ENCODE measurements around the gene TEAD1.

The TEAD1 gene

GRCh38 chr11:12673924-12674570, at the start of gene TEAD1:
TEAD1 (plus strand) TSS chr11:12674421.
- no peak within 1 kb of the TSS for H3K27ac Mint-ChIP-seq
- peaks cover 4% of the 10 kb centered on the region for H3K4me1 Mint-ChIP-seq (ENCODE audit: low read depth)
- H3K9me3 Mint-ChIP-seq: no peaks in the 10 kb centered on the region
- no peaks in the 10 kb centered on the region for H3K36me3 Mint-ChIP-seq (ENCODE audit: low read depth)
- peak within 1 kb of the TSS; percentile 69 for H3K4me3 Mint-ChIP-seq
- intact Hi-C loops (cut with micrococcal nuclease): no loop called here
- peaks cover 62% of the 10 kb centered on the region for H3K27me3 Mint-ChIP-seq

- no peak overlapping the region for H3K27ac Mint-ChIP-seq
- no peaks in the 10 kb centered on the region for H3K36me3 Mint-ChIP-seq (ENCODE audit: low read depth)
- intact Hi-C loops (cut with micrococcal nuclease): no loop called here
- H3K4me3 Mint-ChIP-seq: no peak overlapping the region
- no peaks in the 10 kb centered on the region for H3K4me1 Mint-ChIP-seq (ENCODE audit: low read depth)
- peaks cover 23% of the 10 kb centered on the region for H3K9me3 Mint-ChIP-seq
- no peaks in the 10 kb centered on the region for H3K27me3 Mint-ChIP-seq
Measured at GRCh38 chr11:12624595-12624994, 49.6 kb upstream of the TEAD1 start.

GRCh38 chr11:12625438-12626071, 48.7 kb upstream of the TEAD1 start:
- Mint-ChIP-seq H3K4me3 (no peak overlapping the region), H3K9me3 (peaks cover 23% of the 10 kb centered on the region), H3K27ac (no peak overlapping the region), H3K27me3 (no peaks in the 10 kb centered on the region), H3K36me3 (ENCODE audit: low read depth) (no peaks in the 10 kb centered on the region), H3K4me1 (ENCODE audit: low read depth) (no peaks in the 10 kb centered on the region)
- intact Hi-C loops (cut with micrococcal nuclease): no loop called here

GRCh38 chr11:12626616-12627015, 47.6 kb upstream of the TEAD1 start:
- no peaks in the 10 kb centered on the region for H3K36me3 Mint-ChIP-seq (ENCODE audit: low read depth)
- no peaks in the 10 kb centered on the region for H3K4me1 Mint-ChIP-seq (ENCODE audit: low read depth)
- H3K4me3 Mint-ChIP-seq: no peak overlapping the region
- H3K27ac Mint-ChIP-seq: no peak overlapping the region
- intact Hi-C loops (cut with micrococcal nuclease): no loop called here
- no peaks in the 10 kb centered on the region for H3K27me3 Mint-ChIP-seq
- peaks cover 21% of the 10 kb centered on the region for H3K9me3 Mint-ChIP-seq

- H3K4me3 Mint-ChIP-seq: no peak overlapping the region
- no peak overlapping the region for H3K27ac Mint-ChIP-seq
- H3K9me3 Mint-ChIP-seq: peaks cover 12% of the 10 kb centered on the region
- intact Hi-C loops (cut with micrococcal nuclease): no loop called here
- no peaks in the 10 kb centered on the region for H3K36me3 Mint-ChIP-seq (ENCODE audit: low read depth)
- H3K4me1 Mint-ChIP-seq (ENCODE audit: low read depth): no peaks in the 10 kb centered on the region
- no peaks in the 10 kb centered on the region for H3K27me3 Mint-ChIP-seq
Measured at GRCh38 chr11:12628314-12628713, 45.9 kb upstream of the TEAD1 start.

- Mint-ChIP-seq H3K4me3 (no peak overlapping the region), H3K9me3 (no peaks in the 10 kb centered on the region), H3K27ac (no peak overlapping the region), H3K27me3 (no peaks in the 10 kb centered on the region), H3K4me1 (ENCODE audit: low read depth) (no peaks in the 10 kb centered on the region), H3K36me3 (ENCODE audit: low read depth) (no peaks in the 10 kb centered on the region)
- intact Hi-C loops (cut with micrococcal nuclease): no loop called here
Measured at GRCh38 chr11:12629601-12630313, 44.5 kb upstream of the TEAD1 start.

GRCh38 chr11:12631651-12632050, 42.6 kb upstream of the TEAD1 start:
- Mint-ChIP-seq H3K27me3 (no peaks in the 10 kb centered on the region), H3K4me3 (no peak overlapping the region), H3K36me3 (ENCODE audit: low read depth) (no peaks in the 10 kb centered on the region), H3K4me1 (ENCODE audit: low read depth) (no peaks in the 10 kb centered on the region), H3K9me3 (no peaks in the 10 kb centered on the region), H3K27ac (no peak overlapping the region)
- intact Hi-C loops (cut with micrococcal nuclease): no loop called here

GRCh38 chr11:12634329-12634728, 39.9 kb upstream of the TEAD1 start:
- H3K27ac Mint-ChIP-seq: no peak overlapping the region
- no peaks in the 10 kb centered on the region for H3K4me1 Mint-ChIP-seq (ENCODE audit: low read depth)
- no peaks in the 10 kb centered on the region for H3K9me3 Mint-ChIP-seq
- intact Hi-C loops (cut with micrococcal nuclease): no loop called here
- H3K36me3 Mint-ChIP-seq (ENCODE audit: low read depth): no peaks in the 10 kb centered on the region
- no peaks in the 10 kb centered on the region for H3K27me3 Mint-ChIP-seq
- no peak overlapping the region for H3K4me3 Mint-ChIP-seq

- Mint-ChIP-seq H3K36me3 (ENCODE audit: low read depth) (no peaks in the 10 kb centered on the region), H3K9me3 (no peaks in the 10 kb centered on the region), H3K27ac (no peak overlapping the region), H3K27me3 (no peaks in the 10 kb centered on the region), H3K4me3 (no peak overlapping the region), H3K4me1 (ENCODE audit: low read depth) (no peaks in the 10 kb centered on the region)
- intact Hi-C loops (cut with micrococcal nuclease): no loop called here
Measured at GRCh38 chr11:12636871-12637410, 37.3 kb upstream of the TEAD1 start.

- Mint-ChIP-seq H3K4me3 (no peak overlapping the region), H3K27me3 (peaks cover 1% of the 10 kb centered on the region), H3K27ac (no peak overlapping the region), H3K9me3 (no peaks in the 10 kb centered on the region), H3K36me3 (ENCODE audit: low read depth) (no peaks in the 10 kb centered on the region), H3K4me1 (ENCODE audit: low read depth) (no peaks in the 10 kb centered on the region)
- intact Hi-C loops (cut with micrococcal nuclease): no loop called here
Measured at GRCh38 chr11:12639388-12639787, 34.8 kb upstream of the TEAD1 start.

GRCh38 chr11:12640355-12640754, 33.9 kb upstream of the TEAD1 start:
- Mint-ChIP-seq H3K4me3 (no peak overlapping the region), H3K27me3 (peaks cover 1% of the 10 kb centered on the region), H3K36me3 (ENCODE audit: low read depth) (no peaks in the 10 kb centered on the region), H3K27ac (no peak overlapping the region), H3K9me3 (no peaks in the 10 kb centered on the region), H3K4me1 (ENCODE audit: low read depth) (no peaks in the 10 kb centered on the region)
- intact Hi-C loops (cut with micrococcal nuclease): no loop called here

- Mint-ChIP-seq H3K4me1 (ENCODE audit: low read depth) (no peaks in the 10 kb centered on the region), H3K9me3 (no peaks in the 10 kb centered on the region), H3K27me3 (peaks cover 1% of the 10 kb centered on the region), H3K27ac (no peak overlapping the region), H3K36me3 (ENCODE audit: low read depth) (no peaks in the 10 kb centered on the region), H3K4me3 (no peak overlapping the region)
- intact Hi-C loops (cut with micrococcal nuclease): no loop called here
Measured at GRCh38 chr11:12640926-12641849, 33.0 kb upstream of the TEAD1 start.

- no peak overlapping the region for H3K4me3 Mint-ChIP-seq
- no peak overlapping the region for H3K27ac Mint-ChIP-seq
- no peaks in the 10 kb centered on the region for H3K9me3 Mint-ChIP-seq
- H3K4me1 Mint-ChIP-seq (ENCODE audit: low read depth): no peaks in the 10 kb centered on the region
- intact Hi-C loops (cut with micrococcal nuclease): no loop called here
- H3K27me3 Mint-ChIP-seq: peaks cover 1% of the 10 kb centered on the region
- H3K36me3 Mint-ChIP-seq (ENCODE audit: low read depth): no peaks in the 10 kb centered on the region
Measured at GRCh38 chr11:12642040-12642439, 32.2 kb upstream of the TEAD1 start.

All from dendritic cell treated with granulocyte-macrophage colony-stimulating factor and Interleukin-4, amounts not matched to agents 40 ng/mL and 50 ng/mL, for 4 days (primary cell).